22Rv1 (cell line): Measurements from ENCODE around the gene SYT8.

ENCODE experiments used
- CTCF ChIP-seq: fragments of 450-650 bp; IDR thresholded peaks from 2 replicates; pipeline ENCODE4 v1.5.1; 2017; ENCODE audit warnings: mild to moderate bottlenecking
- ZFX ChIP-seq: fragments of 450-650 bp; IDR thresholded peaks from 2 replicates; pipeline ENCODE4 v1.6.1; 2017; ENCODE audit warnings: antibody characterized with exemption, borderline replicate concordance

- TF ChIP-seq CTCF = no peak
- no peak for TF ChIP-seq ZFX
Observed at GRCh38 chr11:1844221-1845094, 9.7 kb downstream of the SYT8 start.
